HEK293T (cell line): Measurements from ENCODE around the gene PIEZO1.

Experiments used
- ARNT ChIP-seq: fragments of 450-650 bp; IDR thresholded peaks from 2 replicates; pipeline ENCODE4 v1.6.1; 2017; ENCODE audit warnings: mild to moderate bottlenecking
- BHLHE40 ChIP-seq: fragments of 450-650 bp; IDR thresholded peaks from 2 replicates; pipeline ENCODE4 v1.6.1; 2016; ENCODE audit warnings: mild to moderate bottlenecking, moderate library complexity, borderline replicate concordance
- FOXM1 ChIP-seq: fragments of 450-650 bp; IDR thresholded peaks from 2 replicates; pipeline ENCODE4 v1.6.1; 2017; ENCODE audit warnings: mild to moderate bottlenecking, borderline replicate concordance
- NFRKB ChIP-seq: fragments of 450-650 bp; IDR thresholded peaks from 2 replicates; pipeline ENCODE4 v1.6.1; 2016; ENCODE audit warnings: mild to moderate bottlenecking, moderate library complexity
- SP1 ChIP-seq: fragments of 450-650 bp; IDR thresholded peaks from 2 replicates; pipeline ENCODE4 v1.6.1; 2017
- TARDBP ChIP-seq: fragments of 450-650 bp; IDR thresholded peaks from 2 replicates; pipeline ENCODE4 v1.6.1; 2016
- TF ChIP-seq, protein P1 (sequence below): fragments of 450-650 bp; IDR thresholded peaks from 2 replicates; pipeline ENCODE4 v1.6.1; 2016

- TF ChIP-seq FOXM1 (no peak), TARDBP (no peak), SP1 (no peak), ARNT (no peak), NFRKB (no peak), BHLHE40 (no peak)
- TF ChIP-seq, protein P1, sequence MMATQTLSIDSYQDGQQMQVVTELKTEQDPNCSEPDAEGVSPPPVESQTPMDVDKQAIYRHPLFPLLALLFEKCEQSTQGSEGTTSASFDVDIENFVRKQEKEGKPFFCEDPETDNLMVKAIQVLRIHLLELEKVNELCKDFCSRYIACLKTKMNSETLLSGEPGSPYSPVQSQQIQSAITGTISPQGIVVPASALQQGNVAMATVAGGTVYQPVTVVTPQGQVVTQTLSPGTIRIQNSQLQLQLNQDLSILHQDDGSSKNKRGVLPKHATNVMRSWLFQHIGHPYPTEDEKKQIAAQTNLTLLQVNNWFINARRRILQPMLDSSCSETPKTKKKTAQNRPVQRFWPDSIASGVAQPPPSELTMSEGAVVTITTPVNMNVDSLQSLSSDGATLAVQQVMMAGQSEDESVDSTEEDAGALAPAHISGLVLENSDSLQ = no peak
Observed at GRCh38 chr16:88755745-88756443, 29.1 kb downstream of the PIEZO1 start.
